ENCODE data around the gene WWOX. TPM values are rescaled to one million over a fixed set of nuclear protein-coding genes. Genes with fewer than 3 reads are reported as not detected.

WWOX gene
- total RNA-seq, 6 experiments from 2014 or later = 0.46 to 3.4 (median 1.3) TPM

GRCh38 chr16:78277321-78278055, 178.0 kb downstream of the WWOX start:
- H3K4me3 Mint-ChIP-seq = no peak overlapping the region
- peaks cover 41% of the 10 kb centered on the region for H3K9me3 Mint-ChIP-seq
- no peak overlapping the region for H3K27ac Mint-ChIP-seq
- no peaks in the 10 kb centered on the region; the same call in 1 of the 2 replicates for H3K27me3 Mint-ChIP-seq (ENCODE audit: insufficient read depth)
- H3K4me1 Mint-ChIP-seq (ENCODE audit: low read depth) = no peaks in the 10 kb centered on the region
- peaks cover 4% of the 10 kb centered on the region for H3K36me3 Mint-ChIP-seq (ENCODE audit: low read depth)
- DNase-seq = no peak
- TF ChIP-seq CTCF (IDR thresholded peaks at IDR 0.05) = no peak

DNA sequence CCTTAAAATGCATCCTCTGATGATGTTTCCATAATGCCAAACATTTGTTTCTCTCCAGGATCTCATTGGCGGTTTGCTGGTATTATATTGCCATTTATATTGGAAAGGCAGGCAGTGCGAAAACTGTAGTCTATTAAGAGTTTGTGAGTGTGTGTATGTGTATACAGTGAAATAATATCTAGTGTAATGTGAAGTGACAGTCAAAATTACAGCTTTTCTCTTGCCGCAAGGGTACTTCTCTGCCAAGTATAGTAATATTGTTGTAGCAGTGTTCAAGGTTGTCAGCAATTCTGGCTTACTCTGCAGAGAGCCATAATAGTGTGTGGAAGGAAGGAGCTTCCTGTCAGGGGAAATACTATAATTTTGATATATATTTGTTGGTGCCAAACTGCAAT, 178.6 kb downstream of the WWOX start:
- DNase-seq = no peak
- Mint-ChIP-seq H3K4me3 (no peak overlapping the region), H3K36me3 (ENCODE audit: low read depth) (peaks cover 4% of the 10 kb centered on the region), H3K9me3 (peaks cover 40% of the 10 kb centered on the region), H3K27me3 (ENCODE audit: insufficient read depth) (no peaks in the 10 kb centered on the region; the same call in 1 of the 2 replicates), H3K27ac (no peak overlapping the region), H3K4me1 (ENCODE audit: low read depth) (no peaks in the 10 kb centered on the region)
- TF ChIP-seq CTCF (IDR thresholded peaks at IDR 0.05) = no peak

DNA sequence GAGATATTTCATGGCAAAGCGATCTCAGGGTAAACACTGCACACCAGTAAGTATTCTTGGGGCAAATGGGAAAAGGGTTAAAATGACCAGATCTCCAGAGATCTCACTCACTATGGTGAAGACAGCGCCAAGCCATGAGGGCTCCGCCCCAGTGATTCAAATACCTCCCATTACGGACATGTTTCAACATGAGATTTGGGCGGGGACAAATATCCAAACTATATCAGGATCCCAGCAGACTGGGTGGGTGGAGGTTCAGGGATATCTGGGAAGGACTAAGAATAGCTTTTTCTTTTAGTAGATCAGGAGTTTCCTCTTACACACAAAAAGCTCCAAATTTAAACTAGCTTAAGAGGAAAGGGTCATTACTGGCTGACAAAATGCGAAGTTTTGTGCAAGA, 181.7 kb downstream of the WWOX start:
- Mint-ChIP-seq H3K4me1 (ENCODE audit: low read depth) (no peaks in the 10 kb centered on the region), H3K36me3 (ENCODE audit: low read depth) (peaks cover 4% of the 10 kb centered on the region), H3K27ac (no peak overlapping the region), H3K4me3 (no peak overlapping the region), H3K27me3 (ENCODE audit: insufficient read depth) (no peaks in the 10 kb centered on the region; the same call in 1 of the 2 replicates), H3K9me3 (peaks cover 35% of the 10 kb centered on the region)
- DNase-seq = no peak
- no peak for TF ChIP-seq CTCF (IDR thresholded peaks at IDR 0.05)

GRCh38 chr16:78283548-78284251, 184.2 kb downstream of the WWOX start:
- Mint-ChIP-seq H3K4me3 (no peak overlapping the region), H3K36me3 (ENCODE audit: low read depth) (peaks cover 4% of the 10 kb centered on the region), H3K4me1 (ENCODE audit: low read depth) (no peaks in the 10 kb centered on the region), H3K27me3 (ENCODE audit: insufficient read depth) (no peaks in the 10 kb centered on the region; the same call in 1 of the 2 replicates), H3K9me3 (peaks cover 43% of the 10 kb centered on the region), H3K27ac (no peak overlapping the region)
- TF ChIP-seq CTCF (IDR thresholded peaks at IDR 0.05) = no peak
- DNase-seq = no peak

DNA sequence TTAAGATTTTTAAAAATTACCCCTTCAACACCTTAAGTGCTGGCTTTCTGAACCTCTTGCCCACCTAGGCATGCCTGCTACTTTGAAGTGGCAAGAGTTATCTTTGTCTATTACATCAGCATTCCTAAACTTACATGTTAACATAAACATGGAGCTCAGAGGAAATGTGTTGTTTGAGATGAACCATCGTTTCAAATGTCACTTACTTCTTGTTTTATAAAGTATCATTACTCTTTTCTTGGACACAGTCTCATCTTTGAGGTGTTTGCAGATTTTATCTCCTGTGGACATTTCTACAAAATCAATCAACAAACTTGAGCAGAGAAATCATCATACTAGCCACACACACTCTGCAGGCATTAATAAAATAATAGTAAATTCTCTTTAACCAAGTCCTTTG, 184.9 kb downstream of the WWOX start:
- H3K4me1 Mint-ChIP-seq (ENCODE audit: low read depth) = no peaks in the 10 kb centered on the region
- TF ChIP-seq CTCF (IDR thresholded peaks at IDR 0.05) = no peak
- H3K4me3 Mint-ChIP-seq = no peak overlapping the region
- H3K27ac Mint-ChIP-seq = no peak overlapping the region
- peaks cover 49% of the 10 kb centered on the region for H3K9me3 Mint-ChIP-seq
- H3K27me3 Mint-ChIP-seq (ENCODE audit: insufficient read depth) = no peaks in the 10 kb centered on the region; the same call in 1 of the 2 replicates
- peaks cover 4% of the 10 kb centered on the region for H3K36me3 Mint-ChIP-seq (ENCODE audit: low read depth)
- no peak for DNase-seq
